H9 (cell line): Measurements from ENCODE around the gene ATP6V0B. TPM values are rescaled to one million over a fixed set of nuclear protein-coding genes. Genes with fewer than 3 reads are reported as not detected.

ENCODE experiments used
- DNase-seq: peaks from one replicate; pipeline ENCODE4 v3.0.0-alpha.2; 2017
- H2AFZ ChIP-seq: one replicate; pipeline ENCODE4 v1.6.1; 2013; ENCODE audit warnings: mild to moderate bottlenecking, low read length, control low read depth, moderate library complexity
- H2AK5ac ChIP-seq: 2 replicates; pipeline ENCODE4 v1.6.1; 2013; ENCODE audit warnings: low read length, control low read depth, mixed read lengths; ENCODE audit not compliant: insufficient read length
- H2BK120ac ChIP-seq: one replicate; pipeline ENCODE4 v1.6.1; 2013; ENCODE audit warnings: low read depth, mild to moderate bottlenecking, low read length, control low read depth, inconsistent platforms; ENCODE audit not compliant: poor library complexity, severe bottlenecking
- H2BK12ac ChIP-seq: 2 replicates; pipeline ENCODE4 v1.6.1; 2013; ENCODE audit warnings: low read length, control low read depth, mixed read lengths, low read depth; ENCODE audit not compliant: insufficient read length
- H2BK15ac ChIP-seq: 2 replicates; pipeline ENCODE4 v1.6.1; 2013; ENCODE audit warnings: low read depth, low read length, control low read depth
- H2BK20ac ChIP-seq: one replicate; pipeline ENCODE4 v1.6.1; 2013; ENCODE audit warnings: low read depth, mild to moderate bottlenecking, low read length, control low read depth, inconsistent platforms; ENCODE audit not compliant: poor library complexity, severe bottlenecking
- H2BK5ac ChIP-seq: 2 replicates; pipeline ENCODE4 v1.6.1; 2013; ENCODE audit warnings: low read length, control low read depth, mixed read lengths; ENCODE audit not compliant: insufficient read length
- H3K14ac ChIP-seq: 2 replicates; pipeline ENCODE4 v1.6.1; 2013; ENCODE audit warnings: low read length, control low read depth; ENCODE audit not compliant: insufficient read depth
- H3K18ac ChIP-seq: 2 replicates; pipeline ENCODE4 v1.6.1; 2013; ENCODE audit warnings: low read depth, mild to moderate bottlenecking, mixed read lengths, low read length, control low read depth; ENCODE audit not compliant: insufficient read length
- H3K23ac ChIP-seq: 2 replicates; pipeline ENCODE4 v1.6.1; 2013; ENCODE audit warnings: low read length, control low read depth, mixed read lengths, low read depth; ENCODE audit not compliant: insufficient read length
- H3K23me2 ChIP-seq: 2 replicates; pipeline ENCODE4 v1.6.1; 2013; ENCODE audit warnings: low read depth, mild to moderate bottlenecking, mixed read lengths, low read length, control low read depth; ENCODE audit not compliant: insufficient read length, poor library complexity, severe bottlenecking
- H3K27ac ChIP-seq: 2 replicates; pipeline ENCODE4 v1.5.1; 2013; ENCODE audit warnings: low read length, control low read depth, mixed read lengths, low read depth; ENCODE audit not compliant: insufficient read length
- H3K27me3 ChIP-seq: 2 replicates; pipeline ENCODE4 v1.6.1; 2013; ENCODE audit warnings: low read length, control low read depth, inconsistent platforms; ENCODE audit not compliant: insufficient read depth
- H3K4ac ChIP-seq: 2 replicates; pipeline ENCODE4 v1.6.1; 2013; ENCODE audit warnings: low read depth, mild to moderate bottlenecking, control low read depth, inconsistent platforms, low read length, moderate library complexity
- H3K4me1 ChIP-seq: 2 replicates; pipeline ENCODE4 v1.6.1; 2013; ENCODE audit warnings: low read length, control low read depth, inconsistent platforms; ENCODE audit not compliant: insufficient read depth
- H3K4me2 ChIP-seq: 2 replicates; pipeline ENCODE4 v1.6.1; 2013; ENCODE audit warnings: low read length, control low read depth, mixed read lengths; ENCODE audit not compliant: insufficient read length, insufficient read depth
- H3K56ac ChIP-seq: 2 replicates; pipeline ENCODE4 v1.6.1; 2013; ENCODE audit warnings: low read depth, mild to moderate bottlenecking, mixed read lengths, low read length, control low read depth; ENCODE audit not compliant: insufficient read length
- H3K79me1 ChIP-seq: 2 replicates; pipeline ENCODE4 v1.6.1; 2013; ENCODE audit warnings: low read depth, mild to moderate bottlenecking, moderate library complexity, low read length, control low read depth, inconsistent platforms; ENCODE audit not compliant: insufficient read depth, poor library complexity, severe bottlenecking
- H3K79me2 ChIP-seq: 2 replicates; pipeline ENCODE4 v1.6.1; 2013; ENCODE audit warnings: low read length, control low read depth, inconsistent platforms; ENCODE audit not compliant: insufficient read depth
- H3K9ac ChIP-seq: 2 replicates; pipeline ENCODE4 v1.6.1; 2013; ENCODE audit warnings: low read length, control low read depth, mixed read lengths; ENCODE audit not compliant: insufficient read length; ENCODE audit errors: extremely low read depth
- H3K9me3 ChIP-seq: one replicate; pipeline ENCODE4 v1.6.1; 2013; ENCODE audit warnings: low read depth, low read length, inconsistent platforms; ENCODE audit not compliant: control insufficient read depth
- H3T11ph ChIP-seq: one replicate; pipeline ENCODE4 v1.6.1; 2013; ENCODE audit warnings: mild to moderate bottlenecking, low read length, control low read depth, inconsistent platforms
- H4K20me1 ChIP-seq: one replicate; pipeline ENCODE4 v1.6.1; 2013; ENCODE audit not compliant: control insufficient read depth, insufficient read length, insufficient read depth
- H4K5ac ChIP-seq: 2 replicates; pipeline ENCODE4 v1.6.1; 2013; ENCODE audit warnings: low read depth, mild to moderate bottlenecking, mixed read lengths, low read length, control low read depth; ENCODE audit not compliant: insufficient read length
- H4K8ac ChIP-seq: replicated peaks from 2 replicates; pipeline ENCODE4 v1.6.1; 2013; ENCODE audit warnings: low read length, control low read depth, mixed read lengths, low read depth; ENCODE audit not compliant: insufficient read length
- H4K91ac ChIP-seq: 2 replicates; pipeline ENCODE4 v1.6.1; 2013; ENCODE audit warnings: low read depth, mild to moderate bottlenecking, moderate library complexity, mixed read lengths, low read length, control low read depth; ENCODE audit not compliant: insufficient read length
- H3K27ac Mint-ChIP-seq, 3 experiments: 2 replicates in 2 of 3; 3 replicates in 1 of 3; pipeline ENCODE4 v1.8.0; 2020 to 2021; ENCODE audit warnings: mixed read lengths in 3 of 3, mild to moderate bottlenecking in 1 of 3, moderate library complexity in 1 of 3
- H3K27me3 Mint-ChIP-seq: 2 replicates; pipeline ENCODE4 v1.8.0; 2021; ENCODE audit warnings: low read depth, mild to moderate bottlenecking, moderate library complexity, mixed read lengths
- H3K36me3 Mint-ChIP-seq, 3 experiments: 2 replicates in 2 of 3; 3 replicates in 1 of 3; pipeline ENCODE4 v1.8.0; 2020 to 2021; ENCODE audit warnings: low read depth in 3 of 3, mixed read lengths in 3 of 3; ENCODE audit not compliant: insufficient read depth in 1 of 3
- H3K4me1 Mint-ChIP-seq, 2 experiments: 2 replicates each; pipeline ENCODE4 v1.8.0; 2020; ENCODE audit warnings: mixed read lengths in 2 of 2
- H3K4me3 Mint-ChIP-seq, 2 experiments: 2 replicates in 1 of 2; 3 replicates in 1 of 2; pipeline ENCODE4 v1.8.0; 2020 to 2021; ENCODE audit warnings: mild to moderate bottlenecking in 2 of 2, mixed read lengths in 2 of 2, moderate library complexity in 1 of 2
- H3K9me3 Mint-ChIP-seq, 2 experiments: 2 replicates in 1 of 2; 3 replicates in 1 of 2; pipeline ENCODE4 v1.8.0; 2020; ENCODE audit warnings: mild to moderate bottlenecking in 2 of 2, mixed read lengths in 2 of 2, moderate library complexity in 1 of 2
- WGBS: extraction: QIAGEN DNeasy Blood & Tissue Kit; methylation state at CpG from one replicate; pipeline ENCODE4 v1.1.7; 2013; ENCODE audit warnings: missing lambda C conversion rate, low lambda C conversion rate, mixed read lengths; ENCODE audit not compliant: insufficient read length; ENCODE audit errors: extremely low coverage; 5-methylcytosine and 5-hydroxymethylcytosine counted together
- total RNA-seq: library from RNA; stranded (reverse); gene quantifications from 2 replicates; pipeline ENCODE4 v1.2.1, GENCODE V29; 2021
- TF ChIP-seq, protein P1 (sequence below): fragments of 200-600 bp; sonication (generic); conservative IDR thresholded peaks from 3 replicates; pipeline ENCODE4 v1.8.0; 2021; ENCODE audit warnings: antibody characterized with exemption, mild to moderate bottlenecking

ATP6V0B gene
- total RNA-seq, 1 experiment from 2014 or later, result 131 TPM

DNA sequence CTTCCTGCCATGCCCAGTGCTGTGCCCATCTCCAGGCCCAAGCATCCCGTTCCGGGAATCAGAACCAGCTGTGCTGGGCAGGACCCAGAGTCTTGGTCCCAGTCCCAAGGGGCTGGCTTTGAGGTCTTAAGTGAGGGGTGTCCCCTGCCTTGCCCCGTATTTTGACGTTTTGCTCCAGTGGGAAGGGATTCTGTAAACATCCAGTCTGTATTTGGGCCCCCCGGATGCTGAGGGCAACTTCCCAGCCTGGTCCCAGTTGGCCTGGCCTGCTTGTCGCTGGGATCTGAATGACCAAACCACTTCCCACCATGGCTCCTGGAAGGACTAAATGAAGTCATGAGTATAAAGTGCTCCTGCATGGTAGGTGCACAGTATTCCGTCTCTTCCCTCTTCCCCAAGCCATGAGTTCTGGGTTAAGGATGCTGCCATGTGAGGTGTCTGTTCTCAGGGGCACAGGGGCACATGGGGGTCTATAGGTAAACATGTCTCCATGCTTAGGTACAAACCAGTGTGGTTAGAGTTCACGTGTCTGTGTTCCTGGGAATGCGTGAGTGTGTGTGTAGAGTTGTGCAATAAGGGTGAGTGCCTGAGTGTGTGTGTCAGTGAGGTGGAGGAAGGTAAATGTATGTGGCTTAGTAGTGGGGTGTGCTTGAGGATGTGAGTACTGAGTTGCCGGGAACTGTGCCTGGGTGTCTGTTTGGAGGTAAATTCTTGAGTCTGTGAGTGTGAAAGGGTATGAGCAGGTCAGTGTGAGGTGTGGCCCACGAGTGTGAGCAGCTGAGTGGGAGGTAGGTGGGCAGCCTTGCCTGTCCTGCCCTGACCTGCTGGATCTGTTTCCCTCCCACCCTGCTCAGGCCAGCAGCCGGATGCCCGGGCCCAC lies 5.7 kb downstream of the ATP6V0B start:
- Histone ChIP-seq H2AFZ (no peak overlapping the region), H3K4ac (no peak overlapping the region), H2BK120ac (no peak overlapping the region), H3K9me3 (no peaks in the 10 kb centered on the region), H3K27ac (no peak overlapping the region), H3T11ph (no peak overlapping the region), H3K18ac (no peak overlapping the region), H3K79me2 (peaks cover 2% of the 10 kb centered on the region; the same call in 1 of the 2 replicates), H2BK5ac (no peak overlapping the region), H4K20me1 (no peaks in the 10 kb centered on the region), H4K91ac (no peak overlapping the region), H2BK15ac (no peak overlapping the region), H2AK5ac (no peak overlapping the region), H2BK20ac (no peak overlapping the region), H3K79me1 (peaks cover 5% of the 10 kb centered on the region), H4K8ac (no peak overlapping the region), H3K23me2 (peaks cover 14% of the 10 kb centered on the region), H3K4me1 (peaks cover 8% of the 10 kb centered on the region; the same call in 1 of the 2 replicates), H4K5ac (no peak overlapping the region), H3K14ac (no peak overlapping the region; the same call in 1 of the 2 replicates), H3K9ac (peak overlapping the region; percentile 39), H3K56ac (peak overlapping the region; percentile 30), H3K27me3 (no peaks in the 10 kb centered on the region), H3K4me2 (peak overlapping the region; percentile 57), H2BK12ac (no peak overlapping the region), H3K23ac (no peak overlapping the region)
- no CpG with 5 or more reads among the region's 13 CpGs for WGBS
- Mint-ChIP-seq H3K4me1 (peaks cover 24 to 32% of the 10 kb centered on the region in 2 experiments), H3K27ac (no peak overlapping the region; a peak in 1 of 7 replicates), H3K36me3 (peaks cover 28 to 58% (median 57%) of the 10 kb centered on the region in 3 experiments; a peak in 6 of 7 replicates), H3K9me3 (no peaks in the 10 kb centered on the region; a peak in 1 of 5 replicates), H3K27me3 (no peaks in the 10 kb centered on the region), H3K4me3 (peak overlapping the region; percentile 89 to 92)
- TF ChIP-seq, protein P1, sequence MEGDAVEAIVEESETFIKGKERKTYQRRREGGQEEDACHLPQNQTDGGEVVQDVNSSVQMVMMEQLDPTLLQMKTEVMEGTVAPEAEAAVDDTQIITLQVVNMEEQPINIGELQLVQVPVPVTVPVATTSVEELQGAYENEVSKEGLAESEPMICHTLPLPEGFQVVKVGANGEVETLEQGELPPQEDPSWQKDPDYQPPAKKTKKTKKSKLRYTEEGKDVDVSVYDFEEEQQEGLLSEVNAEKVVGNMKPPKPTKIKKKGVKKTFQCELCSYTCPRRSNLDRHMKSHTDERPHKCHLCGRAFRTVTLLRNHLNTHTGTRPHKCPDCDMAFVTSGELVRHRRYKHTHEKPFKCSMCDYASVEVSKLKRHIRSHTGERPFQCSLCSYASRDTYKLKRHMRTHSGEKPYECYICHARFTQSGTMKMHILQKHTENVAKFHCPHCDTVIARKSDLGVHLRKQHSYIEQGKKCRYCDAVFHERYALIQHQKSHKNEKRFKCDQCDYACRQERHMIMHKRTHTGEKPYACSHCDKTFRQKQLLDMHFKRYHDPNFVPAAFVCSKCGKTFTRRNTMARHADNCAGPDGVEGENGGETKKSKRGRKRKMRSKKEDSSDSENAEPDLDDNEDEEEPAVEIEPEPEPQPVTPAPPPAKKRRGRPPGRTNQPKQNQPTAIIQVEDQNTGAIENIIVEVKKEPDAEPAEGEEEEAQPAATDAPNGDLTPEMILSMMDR, result no peak
- no peak for DNase-seq
